ENCODE results near the gene DGKG. TPM values are rescaled to one million over a fixed set of nuclear protein-coding genes. Genes with fewer than 3 reads are reported as not detected.

The DGKG gene
- total RNA-seq, 4 donors from 2014 or later, result 0.70 to 13.2 (median 5.9) TPM

GRCh38 chr3:186317478-186317877 is 44.6 kb downstream of the DGKG start:
- H3K4me1 ChIP-seq, result no peaks in the 10 kb centered on the region
- no peak for TF ChIP-seq CTCF (IDR thresholded peaks at IDR 0.05)
- H3K27ac ChIP-seq, result no peak overlapping the region
- no peak for DNase-seq
- H3K9me3 ChIP-seq, result no peaks in the 10 kb centered on the region
- no peaks in the 10 kb centered on the region for H3K27me3 ChIP-seq
- H3K4me3 ChIP-seq, result no peak overlapping the region
- no peaks in the 10 kb centered on the region for H3K36me3 ChIP-seq

- TF ChIP-seq CTCF (IDR thresholded peaks at IDR 0.05) (no peak), POLR2A (IDR thresholded peaks at IDR 0.05) (no peak)
These were observed 45.3 kb downstream of the DGKG start for GRCh38 chr3:186316666-186317260.

GRCh38 chr3:186315581-186316354 is 46.3 kb downstream of the DGKG start:
- TF ChIP-seq CTCF (IDR thresholded peaks at IDR 0.05) (no peak), POLR2A (IDR thresholded peaks at IDR 0.05) (no peak)
- no peak overlapping the region for H3K4me3 ChIP-seq
- H3K27me3 ChIP-seq, result no peaks in the 10 kb centered on the region
- no peaks in the 10 kb centered on the region for H3K36me3 ChIP-seq
- H3K9me3 ChIP-seq, result no peaks in the 10 kb centered on the region
- H3K27ac ChIP-seq, result no peak overlapping the region
- DNase-seq, result no peak
- H3K4me1 ChIP-seq, result no peaks in the 10 kb centered on the region

More at GRCh38 chr3:186316666-186317260, 45.3 kb downstream of the DGKG start:
- no peak overlapping the region for H3K4me3 ChIP-seq
- H3K9me3 ChIP-seq, result no peaks in the 10 kb centered on the region
- no peaks in the 10 kb centered on the region for H3K36me3 ChIP-seq
- no peaks in the 10 kb centered on the region for H3K27me3 ChIP-seq
- no peak for DNase-seq
- no peak overlapping the region for H3K27ac ChIP-seq
- no peaks in the 10 kb centered on the region for H3K4me1 ChIP-seq

- Histone ChIP-seq H3K4me1 (no peaks in the 10 kb centered on the region), H3K4me3 (no peak overlapping the region), H3K27ac (no peak overlapping the region), H3K27me3 (no peaks in the 10 kb centered on the region), H3K36me3 (no peaks in the 10 kb centered on the region), H3K9me3 (no peaks in the 10 kb centered on the region)
- no peak for DNase-seq
- no peak for TF ChIP-seq CTCF (IDR thresholded peaks at IDR 0.05)
- no peak for TF ChIP-seq POLR2A (IDR thresholded peaks at IDR 0.05)
These were observed 47.1 kb downstream of the DGKG start for GRCh38 chr3:186314896-186315295.

GRCh38 chr3:186311441-186311840 is 50.6 kb downstream of the DGKG start:
- Histone ChIP-seq H3K4me3 (no peak overlapping the region), H3K27ac (no peak overlapping the region), H3K4me1 (no peaks in the 10 kb centered on the region), H3K36me3 (no peaks in the 10 kb centered on the region), H3K9me3 (no peaks in the 10 kb centered on the region), H3K27me3 (no peaks in the 10 kb centered on the region)
- TF ChIP-seq POLR2A (IDR thresholded peaks at IDR 0.05), result no peak
- no peak for TF ChIP-seq CTCF (IDR thresholded peaks at IDR 0.05)
- no peak for DNase-seq

Data from Peyer's patch (tissue), 4 donors.